HG02571 (cell line): ENCODE data around the gene ARPC3.
"Not testable (repeated sequence)": the region's sequence is repeated elsewhere in the genome, so short reads cannot be mapped to it uniquely, and the experiment has no call there.

Experiments used
- ATAC-seq: cut with Tn5 transposase; IDR thresholded peaks from one replicate; pipeline ENCODE4 v1.9.1; 2021; ENCODE audit warnings: mild to moderate bottlenecking, moderate library complexity; ENCODE audit not compliant: unreplicated experiment

The ARPC3 gene

DNA sequence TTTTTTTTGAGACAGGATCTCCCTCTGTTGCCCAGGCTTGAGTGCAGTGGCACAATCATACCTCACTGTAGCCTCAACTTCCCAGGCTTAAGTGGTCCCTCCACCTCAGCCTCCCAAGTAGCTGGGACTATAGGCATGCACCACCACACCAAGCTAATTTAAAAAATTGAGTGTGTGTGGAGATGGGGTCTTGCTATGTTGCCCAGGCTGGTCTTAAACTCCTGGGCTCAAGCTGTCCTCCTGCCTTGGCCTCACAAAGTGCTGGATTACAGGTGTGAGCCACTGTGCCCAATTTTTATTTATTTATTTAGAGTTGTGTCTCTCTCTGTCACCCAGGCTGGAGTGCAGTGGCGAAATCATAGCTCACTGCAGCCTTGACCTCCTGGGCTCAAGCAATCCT is 29.5 kb downstream of the ARPC3 start:
- ATAC-seq, result not testable (repeated sequence)

DNA sequence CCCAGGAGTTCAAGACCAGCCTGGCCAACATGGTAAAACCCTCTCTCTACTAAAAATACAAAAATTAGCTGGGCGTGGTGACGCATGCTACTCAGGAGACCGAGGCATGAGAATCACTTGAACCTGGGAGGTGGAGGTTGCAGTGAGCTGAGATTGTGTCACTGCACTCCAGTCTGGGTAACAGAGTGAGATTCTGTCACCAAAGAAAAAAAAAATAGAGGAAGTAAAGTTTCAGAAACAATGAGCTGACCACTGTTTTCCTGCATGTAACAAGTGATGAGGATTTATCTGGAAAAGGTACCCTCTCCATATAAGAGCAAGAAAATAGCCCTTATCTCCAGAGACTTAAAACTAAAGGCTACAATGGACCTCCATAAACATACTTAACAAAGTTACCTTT is 33.0 kb downstream of the ARPC3 start:
- ATAC-seq, result not testable (repeated sequence)

DNA sequence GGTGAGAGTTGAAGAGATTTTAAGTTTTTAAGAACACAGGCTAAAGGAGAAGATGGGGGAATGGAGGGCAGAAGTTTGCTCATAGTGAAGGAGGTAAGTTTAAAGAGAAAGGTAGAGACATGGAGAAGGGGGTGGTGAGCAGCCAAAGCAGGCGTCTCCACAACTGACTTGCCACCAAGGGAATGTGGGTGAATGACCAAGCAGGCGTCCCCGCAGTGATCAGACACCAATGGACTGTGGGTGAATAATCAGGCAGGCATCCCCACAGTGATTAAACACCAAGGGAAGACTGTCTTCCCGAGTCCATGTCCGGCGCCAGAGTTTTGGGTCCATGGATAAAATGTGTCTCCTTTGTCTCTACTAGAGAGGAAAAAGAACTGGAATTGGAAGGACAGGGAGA is 40.1 kb downstream of the ARPC3 start:
- not testable (repeated sequence) for ATAC-seq

DNA sequence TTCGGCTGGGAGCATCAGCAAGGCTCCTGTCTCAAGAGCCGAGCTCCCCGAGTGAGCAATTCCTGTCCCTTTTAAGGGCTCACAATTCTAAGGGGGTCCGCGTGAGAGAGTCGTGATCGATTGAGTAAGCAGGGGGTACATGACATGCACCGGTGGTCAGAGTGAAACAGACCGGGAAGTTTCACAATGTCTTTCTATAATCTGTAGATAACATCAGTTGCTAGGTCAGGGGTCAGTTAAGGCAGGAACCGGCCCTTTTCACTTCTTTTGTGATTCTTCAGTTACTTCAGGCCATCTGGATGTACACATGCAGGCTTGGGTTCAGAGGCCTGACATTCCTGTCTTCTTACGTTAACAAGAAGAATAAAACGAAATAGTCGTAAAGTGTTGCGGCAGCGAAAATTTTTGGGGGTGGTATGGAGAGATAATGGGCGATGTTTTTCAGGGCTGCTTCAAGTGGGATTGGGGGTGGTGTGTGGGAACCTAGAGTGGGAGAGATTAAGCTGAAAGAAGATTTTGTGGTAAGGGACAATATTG is 44.9 kb downstream of the ARPC3 start:
- ATAC-seq, result not testable (repeated sequence)

DNA sequence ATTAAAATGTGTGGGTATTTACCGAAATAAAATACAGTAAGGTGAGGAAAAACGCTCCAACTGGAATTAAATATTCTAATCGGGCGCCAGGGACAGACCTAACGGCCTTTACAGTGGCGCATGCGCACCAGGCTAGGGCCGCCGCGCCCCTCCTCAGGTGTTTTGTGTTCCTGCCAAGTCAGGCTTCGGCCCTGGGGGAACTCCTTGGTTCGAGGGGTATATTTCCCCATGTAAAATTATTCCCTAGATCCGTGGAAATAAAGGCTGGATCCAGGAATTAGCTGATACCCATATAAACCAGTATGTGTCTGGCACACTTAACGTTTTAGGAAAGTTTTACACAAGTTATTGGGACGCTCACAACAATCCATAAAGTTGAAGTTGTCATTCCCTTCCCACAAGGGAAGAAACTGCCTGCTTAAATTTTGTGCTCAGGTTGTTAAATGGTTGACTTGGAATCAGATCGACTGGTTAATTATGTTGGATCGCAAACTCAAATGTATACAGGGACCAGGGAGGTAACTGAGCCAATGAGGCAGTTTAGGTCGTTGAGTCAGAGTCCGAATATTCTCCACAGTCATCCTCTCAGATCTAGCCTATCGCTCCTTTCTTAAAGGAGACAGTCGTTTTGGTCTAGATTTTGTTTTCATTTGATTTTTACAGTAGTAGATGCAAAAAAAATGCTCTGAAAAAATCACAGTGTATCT is 46.0 kb downstream of the ARPC3 start:
- ATAC-seq, result no peak

DNA sequence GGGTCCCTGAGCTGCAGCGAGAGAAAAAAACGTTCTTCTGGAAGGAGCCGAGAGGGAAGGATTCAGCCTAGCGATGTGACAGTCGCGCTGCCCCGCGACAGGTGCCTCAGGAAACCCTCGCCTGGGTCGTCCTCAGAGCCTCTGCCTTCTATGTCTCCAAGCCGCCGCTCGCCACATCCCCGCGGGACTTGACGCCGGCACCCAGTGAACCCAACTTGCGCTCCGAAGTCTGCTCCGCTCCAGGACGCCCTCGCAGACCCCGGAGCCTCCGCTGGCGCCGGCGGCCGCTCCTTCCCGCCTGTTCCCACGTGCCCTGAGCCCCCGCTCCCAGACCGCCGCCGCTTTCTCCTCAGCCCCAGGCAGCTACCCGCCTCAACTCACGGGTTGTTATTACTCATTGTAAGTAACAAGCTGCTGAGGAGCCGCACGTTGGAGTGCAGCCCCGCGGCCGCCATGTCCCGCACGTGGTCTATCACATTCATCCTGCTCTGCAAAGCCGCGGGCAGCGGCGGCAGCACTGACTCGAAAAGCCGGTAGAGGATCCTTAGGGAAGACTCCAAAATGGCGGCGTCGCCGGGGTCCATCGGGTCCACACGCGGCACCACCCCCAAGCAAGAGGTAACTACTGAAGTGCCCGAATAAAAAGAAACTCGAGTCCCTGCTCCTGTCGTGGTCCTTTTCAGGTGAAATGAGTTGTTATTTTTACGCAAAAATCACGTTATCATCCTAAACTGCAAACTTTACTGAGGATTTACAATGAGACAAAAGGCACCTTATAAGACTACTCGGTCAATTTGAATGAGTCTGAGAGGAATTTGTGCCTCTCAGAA is 46.8 kb downstream of the ARPC3 start, which contains the start of gene ANAPC7:
TSS of gene ANAPC7 (minus strand) at position 563 of the 830 bp plus-strand sequence. CDS start at position 482, 81 bp downstream.
- ATAC-seq, result peak; percentile 66
